ENCODE measurements around the gene OR2A5. TPM values are rescaled to one million over a fixed set of nuclear protein-coding genes. Genes with fewer than 3 reads are reported as not detected.

The OR2A5 gene
- total RNA-seq, 1 experiment from 2014 or later = not detected

Other genes with a start within 250 kb of the OR2A5 start
- gene TCAF1, start 146.8 kb upstream of the OR2A5 start, total RNA-seq (2014; rRNA removed) = 91.2 and 99.4 TPM in 2 replicates
- not detected in 2 replicates for gene OR2F2, start 113.7 kb upstream of the OR2A5 start, total RNA-seq (2014; rRNA removed)
- gene OR2F1, start 94.1 kb upstream of the OR2A5 start, total RNA-seq (2014; rRNA removed) = not detected in 2 replicates
- not detected in 2 replicates for gene OR6B1, start 48.6 kb upstream of the OR2A5 start, total RNA-seq (2014; rRNA removed)
- gene OR2A25, start 20.9 kb downstream of the OR2A5 start, total RNA-seq (2014; rRNA removed) = not detected in 2 replicates
- gene OR2A12, start 37.3 kb downstream of the OR2A5 start, total RNA-seq (2014; rRNA removed) = not detected in 2 replicates
- gene OR2A2, start 60.6 kb downstream of the OR2A5 start, total RNA-seq (2014; rRNA removed) = not detected in 2 replicates
- not detected in 2 replicates for gene OR2A14, start 74.2 kb downstream of the OR2A5 start, total RNA-seq (2014; rRNA removed)
- 0.06 TPM in 1 of 2 replicates, not detected in the other for gene CTAGE4, start 134.5 kb downstream of the OR2A5 start, total RNA-seq (2014; rRNA removed)
- 0.13 and 0.46 TPM in 2 replicates for gene ARHGEF35, start 146.9 kb downstream of the OR2A5 start, total RNA-seq (2014; rRNA removed)
- gene OR2A42, start 190.7 kb downstream of the OR2A5 start, total RNA-seq (2014; rRNA removed) = not detected in 2 replicates
- gene OR2A7, start 215.8 kb downstream of the OR2A5 start, total RNA-seq (2014; rRNA removed) = not detected in 2 replicates
- gene CTAGE8, start 220.3 kb downstream of the OR2A5 start, total RNA-seq (2014; rRNA removed) = 0.06 and 0.17 TPM in 2 replicates